ENCODE data around the gene GRIA2.

The GRIA2 gene

GRCh38 chr4:157291071-157291470 lies 70.5 kb downstream of the GRIA2 start:
- Histone ChIP-seq H3K27ac (no peak overlapping the region), H3K27me3 (no peaks in the 10 kb centered on the region), H3K9me3 (no peaks in the 10 kb centered on the region), H3K4me2 (no peak overlapping the region), H4K20me1 (no peaks in the 10 kb centered on the region), H3K4me3 (no peak overlapping the region), H3K36me3 (no peaks in the 10 kb centered on the region), H3K4me1 (no peaks in the 10 kb centered on the region), H3K9ac (no peak overlapping the region)
- TF ChIP-seq Cebpa-rat (IDR thresholded peaks at IDR 0.05): no peak

- Histone ChIP-seq H3K9ac (no peak overlapping the region), H3K4me3 (no peak overlapping the region), H3K9me3 (no peaks in the 10 kb centered on the region)
Measured at GRCh38 chr4:157293673-157294072, 73.1 kb downstream of the GRIA2 start.

GRCh38 chr4:157294575-157294974 lies 74.0 kb downstream of the GRIA2 start:
- Histone ChIP-seq H3K9ac (no peak overlapping the region), H3K4me1 (no peaks in the 10 kb centered on the region), H4K20me1 (no peaks in the 10 kb centered on the region), H3K9me3 (no peaks in the 10 kb centered on the region), H3K4me2 (no peak overlapping the region), H3K27ac (no peak overlapping the region), H3K27me3 (no peaks in the 10 kb centered on the region), H3K4me3 (no peak overlapping the region), H3K36me3 (no peaks in the 10 kb centered on the region)
- TF ChIP-seq Cebpa-rat (IDR thresholded peaks at IDR 0.05): no peak

More at GRCh38 chr4:157293673-157294072, 73.1 kb downstream of the GRIA2 start:
- no peak for TF ChIP-seq Cebpa-rat (IDR thresholded peaks at IDR 0.05)
- Histone ChIP-seq H3K36me3 (no peaks in the 10 kb centered on the region), H4K20me1 (no peaks in the 10 kb centered on the region), H3K4me1 (no peaks in the 10 kb centered on the region), H3K4me2 (no peak overlapping the region), H3K27ac (no peak overlapping the region), H3K27me3 (no peaks in the 10 kb centered on the region)

- H3K4me2 ChIP-seq: no peak overlapping the region
Measured at GRCh38 chr4:157300701-157301100, 80.2 kb downstream of the GRIA2 start.

GRCh38 chr4:157303471-157303960 lies 83.0 kb downstream of the GRIA2 start:
- Histone ChIP-seq H3K4me3 (no peak overlapping the region), H3K4me2 (no peak overlapping the region), H3K9me3 (no peaks in the 10 kb centered on the region), H3K9ac (no peak overlapping the region), H3K27ac (no peak overlapping the region), H3K36me3 (no peaks in the 10 kb centered on the region), H3K27me3 (no peaks in the 10 kb centered on the region), H3K4me1 (no peaks in the 10 kb centered on the region), H4K20me1 (no peaks in the 10 kb centered on the region)
- TF ChIP-seq Cebpa-rat (IDR thresholded peaks at IDR 0.05): no peak

More at GRCh38 chr4:157300701-157301100, 80.2 kb downstream of the GRIA2 start:
- H3K4me1 ChIP-seq: no peaks in the 10 kb centered on the region
- no peaks in the 10 kb centered on the region for H3K36me3 ChIP-seq
- no peak overlapping the region for H3K27ac ChIP-seq
- H3K9me3 ChIP-seq: no peaks in the 10 kb centered on the region
- H3K4me3 ChIP-seq: no peak overlapping the region
- H4K20me1 ChIP-seq: no peaks in the 10 kb centered on the region
- no peaks in the 10 kb centered on the region for H3K27me3 ChIP-seq
- no peak for TF ChIP-seq Cebpa-rat (IDR thresholded peaks at IDR 0.05)
- no peak overlapping the region for H3K9ac ChIP-seq

GRCh38 chr4:157304769-157305168 lies 84.2 kb downstream of the GRIA2 start:
- no peaks in the 10 kb centered on the region for H3K36me3 ChIP-seq
- H4K20me1 ChIP-seq: no peaks in the 10 kb centered on the region
- no peaks in the 10 kb centered on the region for H3K27me3 ChIP-seq
- no peak overlapping the region for H3K27ac ChIP-seq
- H3K4me1 ChIP-seq: no peaks in the 10 kb centered on the region
- no peak overlapping the region for H3K9ac ChIP-seq
- H3K4me2 ChIP-seq: no peak overlapping the region
- TF ChIP-seq Cebpa-rat (IDR thresholded peaks at IDR 0.05): no peak
- no peaks in the 10 kb centered on the region for H3K9me3 ChIP-seq
- no peak overlapping the region for H3K4me3 ChIP-seq

GRCh38 chr4:157312702-157313101 lies 92.2 kb downstream of the GRIA2 start:
- no peak for TF ChIP-seq Cebpa-rat (IDR thresholded peaks at IDR 0.05)
- H3K9ac ChIP-seq: no peak overlapping the region
- H3K27me3 ChIP-seq: no peaks in the 10 kb centered on the region
- no peaks in the 10 kb centered on the region for H3K36me3 ChIP-seq
- H3K4me2 ChIP-seq: no peak overlapping the region
- H4K20me1 ChIP-seq: no peaks in the 10 kb centered on the region
- no peaks in the 10 kb centered on the region for H3K4me1 ChIP-seq
- H3K27ac ChIP-seq: no peak overlapping the region
- no peaks in the 10 kb centered on the region for H3K9me3 ChIP-seq
- no peak overlapping the region for H3K4me3 ChIP-seq

- no peaks in the 10 kb centered on the region for H3K4me1 ChIP-seq
- no peak for TF ChIP-seq Cebpa-rat (IDR thresholded peaks at IDR 0.05)
- no peak overlapping the region for H3K9ac ChIP-seq
- H3K36me3 ChIP-seq: no peaks in the 10 kb centered on the region
- H3K9me3 ChIP-seq: no peaks in the 10 kb centered on the region
- H4K20me1 ChIP-seq: no peaks in the 10 kb centered on the region
- H3K4me3 ChIP-seq: no peak overlapping the region
- H3K27me3 ChIP-seq: no peaks in the 10 kb centered on the region
- H3K4me2 ChIP-seq: no peak overlapping the region
- no peak overlapping the region for H3K27ac ChIP-seq
Measured at GRCh38 chr4:157314906-157315305, 94.4 kb downstream of the GRIA2 start.

GRCh38 chr4:157315968-157316367 lies 95.4 kb downstream of the GRIA2 start:
- Histone ChIP-seq H3K27me3 (no peaks in the 10 kb centered on the region), H3K36me3 (no peaks in the 10 kb centered on the region), H3K9me3 (no peaks in the 10 kb centered on the region), H3K4me3 (no peak overlapping the region), H3K27ac (no peak overlapping the region), H3K4me2 (no peak overlapping the region), H3K4me1 (no peaks in the 10 kb centered on the region), H3K9ac (no peak overlapping the region), H4K20me1 (no peaks in the 10 kb centered on the region)
- TF ChIP-seq Cebpa-rat (IDR thresholded peaks at IDR 0.05): no peak

- no peak overlapping the region for H3K4me3 ChIP-seq
- no peaks in the 10 kb centered on the region for H3K27me3 ChIP-seq
- no peak overlapping the region for H3K4me2 ChIP-seq
- no peak for TF ChIP-seq Cebpa-rat (IDR thresholded peaks at IDR 0.05)
- H3K4me1 ChIP-seq: no peaks in the 10 kb centered on the region
- H3K36me3 ChIP-seq: no peaks in the 10 kb centered on the region
- no peak overlapping the region for H3K27ac ChIP-seq
- H3K9ac ChIP-seq: no peak overlapping the region
- H3K9me3 ChIP-seq: no peaks in the 10 kb centered on the region
- no peaks in the 10 kb centered on the region for H4K20me1 ChIP-seq
Measured at GRCh38 chr4:157320092-157320491, 99.6 kb downstream of the GRIA2 start.

- Histone ChIP-seq H3K36me3 (no peaks in the 10 kb centered on the region), H3K9me3 (no peaks in the 10 kb centered on the region)
- TF ChIP-seq Cebpa-rat (IDR thresholded peaks at IDR 0.05): no peak
Measured at GRCh38 chr4:157327666-157328065, 107.1 kb downstream of the GRIA2 start.

More at GRCh38 chr4:157327666-157328065, 107.1 kb downstream of the GRIA2 start:
- Histone ChIP-seq H3K27me3 (no peaks in the 10 kb centered on the region), H3K4me1 (no peaks in the 10 kb centered on the region), H3K9ac (no peak overlapping the region), H3K27ac (no peak overlapping the region), H3K4me2 (no peak overlapping the region), H3K4me3 (no peak overlapping the region), H4K20me1 (no peaks in the 10 kb centered on the region)

All from BLaER1 (cell line).